Activated CD8-positive, alpha-beta memory T cell treated with anti-CD3 and anti-CD28 coated beads for 4 hours (primary cell): Measurements from ENCODE around the gene IDH3G.
"Not testable (repeated sequence)": the region's sequence is repeated elsewhere in the genome, so short reads cannot be mapped to it uniquely, and the experiment has no call there.

ENCODE experiments used
- DNase-seq, 2 donors: peaks; one replicate each; pipeline ENCODE4 v3.0.0-alpha.2; 2020; ENCODE audit warnings: low read depth in 2 of 2

IDH3G gene

DNA sequence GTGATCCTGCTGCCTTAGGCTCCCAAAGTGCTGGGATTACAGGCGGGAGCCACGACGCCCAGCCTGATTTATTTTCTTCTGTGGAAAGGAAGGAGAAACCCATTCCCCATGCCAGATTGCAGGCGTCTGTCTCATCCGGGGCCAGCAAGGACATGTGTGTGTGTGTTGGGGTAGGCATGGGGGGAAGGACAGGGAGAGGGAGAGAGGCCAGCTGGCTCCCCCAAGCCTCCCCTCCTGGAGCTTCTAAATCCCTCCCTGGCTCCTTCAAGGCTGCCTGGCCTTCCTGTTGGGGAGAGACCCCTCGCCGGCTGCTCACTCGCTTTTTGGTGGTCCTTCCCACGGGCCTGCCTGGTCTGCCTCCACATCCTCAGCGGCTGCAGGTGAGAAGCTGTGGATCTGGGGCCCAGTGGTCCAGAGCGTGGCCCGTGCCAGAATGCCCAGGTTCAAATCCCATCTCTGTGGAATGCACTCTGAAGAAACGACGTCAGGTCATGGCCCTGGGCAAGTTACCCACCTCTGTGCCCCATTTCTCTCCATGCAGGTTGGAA is 31.5 kb downstream of the IDH3G start:
- DNase-seq, result no peak

GRCh38 chrX:153761863-153762262 is 32.3 kb downstream of the IDH3G start:
- no peak for DNase-seq

- DNase-seq, result no peak
These were observed 39.0 kb downstream of the IDH3G start for GRCh38 chrX:153755136-153755535.

DNA sequence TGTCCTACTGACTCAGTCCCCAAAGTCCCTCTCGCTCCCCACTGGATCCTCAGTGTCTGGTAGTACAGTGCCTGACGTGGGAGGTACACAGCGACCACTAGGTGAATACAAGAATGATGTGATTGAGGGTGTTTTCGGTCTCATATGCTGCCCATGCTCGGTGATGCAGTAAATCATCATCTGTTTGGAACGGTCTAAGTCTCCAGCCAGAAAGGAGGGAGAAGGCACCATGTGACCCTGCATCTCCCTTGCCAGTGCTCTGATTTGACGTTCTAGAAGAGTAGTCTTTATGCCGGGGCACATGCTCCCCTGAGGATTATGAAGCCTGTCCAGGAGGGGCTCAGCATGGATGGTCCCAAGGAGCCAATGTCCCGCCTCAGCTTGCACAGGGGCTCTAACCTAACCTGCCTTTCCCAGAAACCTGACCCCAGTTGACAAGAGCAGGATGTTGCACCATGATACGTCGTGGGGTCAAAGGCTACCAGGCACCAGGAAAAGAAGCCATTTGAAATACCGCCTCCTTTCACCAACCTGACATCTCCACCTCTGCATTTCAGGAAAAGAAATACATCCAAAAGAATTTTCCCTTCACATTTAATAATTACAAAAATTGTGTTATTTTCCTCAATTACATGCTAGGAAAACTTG is 43.9 kb downstream of the IDH3G start:
- no peak for DNase-seq

GRCh38 chrX:153749017-153749416 is 45.2 kb downstream of the IDH3G start:
- not testable (repeated sequence) for DNase-seq

GRCh38 chrX:153746991-153747390 is 47.2 kb downstream of the IDH3G start:
- DNase-seq, result not testable (repeated sequence)

GRCh38 chrX:153746359-153746758 is 47.8 kb downstream of the IDH3G start:
- DNase-seq, result no peak

GRCh38 chrX:153745067-153745433 is 49.1 kb downstream of the IDH3G start:
- not testable (repeated sequence) for DNase-seq

DNA sequence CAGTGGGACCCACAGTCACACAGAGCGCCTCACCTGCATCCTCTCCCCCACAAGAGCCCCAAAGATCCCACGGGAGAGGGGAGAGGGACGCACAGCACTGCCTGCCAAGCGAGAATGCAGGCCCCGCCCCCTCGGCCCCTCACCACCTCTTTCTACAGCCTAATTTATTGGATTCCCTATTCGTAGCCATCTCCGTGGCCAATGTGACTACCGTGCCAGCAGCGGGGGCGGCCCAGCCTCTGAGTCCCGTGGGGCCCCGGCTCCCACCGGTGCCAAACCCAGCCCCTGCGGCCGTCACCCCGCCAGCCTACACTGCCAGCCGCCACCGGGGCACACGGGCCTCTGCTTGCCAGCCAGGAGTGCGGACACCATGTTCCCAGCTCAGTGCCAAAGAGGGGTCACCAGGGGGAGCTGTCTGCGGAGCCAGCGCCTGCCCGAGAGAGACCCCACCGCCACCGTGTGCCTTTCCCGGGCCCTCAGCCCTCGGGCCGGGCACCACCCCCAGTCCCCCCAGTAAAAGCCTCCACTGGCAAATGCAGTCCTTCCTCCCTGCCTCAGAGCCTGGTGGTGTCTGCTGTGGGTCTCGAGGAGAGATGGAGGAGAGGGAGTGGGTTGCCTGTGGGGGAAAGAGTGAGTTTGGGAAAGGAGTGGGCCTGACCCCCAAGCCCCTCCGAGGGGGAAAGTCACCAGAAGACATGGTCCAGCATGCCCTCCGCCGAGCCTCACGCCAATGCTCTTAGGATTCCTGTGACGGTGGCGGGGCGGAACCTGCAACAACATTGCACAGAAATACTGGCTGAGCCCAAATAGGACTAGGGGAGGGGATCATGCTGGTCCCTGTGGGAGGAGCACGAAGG is 49.7 kb downstream of the IDH3G start:
- no peak for DNase-seq

DNA sequence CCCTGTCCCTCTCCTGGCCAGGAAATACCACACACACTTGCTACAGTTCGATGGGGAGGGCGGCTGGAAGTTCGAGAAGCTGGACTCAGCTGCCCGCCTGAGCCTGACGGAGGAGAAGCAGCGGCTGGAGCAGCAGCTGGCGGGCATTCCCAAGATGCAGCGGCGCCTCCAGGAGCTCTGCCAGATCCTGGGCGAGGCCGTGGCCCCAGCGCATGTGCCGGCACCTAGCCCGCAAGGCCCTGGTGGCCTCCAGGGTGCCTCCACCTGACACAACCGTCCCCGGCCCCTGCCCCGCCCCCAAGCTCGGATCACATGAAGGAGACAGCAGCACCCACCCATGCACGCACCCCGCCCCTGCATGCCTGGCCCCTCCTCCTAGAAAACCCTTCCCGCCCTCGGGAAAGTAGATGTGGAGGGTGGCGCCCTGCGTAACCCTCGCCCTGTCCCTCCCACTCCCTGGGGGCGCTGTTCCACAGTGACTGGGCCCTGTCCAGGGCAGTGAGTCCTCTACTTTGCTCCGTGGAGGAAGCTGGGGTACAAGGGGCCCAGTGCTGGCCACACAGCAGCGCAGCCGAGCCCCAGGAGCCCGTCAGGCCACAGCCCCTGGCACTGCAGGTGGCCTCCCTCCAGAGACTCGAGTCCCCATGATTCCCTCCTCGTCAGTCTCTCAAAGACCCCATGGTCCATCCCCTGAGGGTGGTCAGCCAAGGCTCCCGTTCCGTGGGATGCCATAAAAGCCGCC is 50.5 kb downstream of the IDH3G start:
- not testable (repeated sequence) for DNase-seq

DNA sequence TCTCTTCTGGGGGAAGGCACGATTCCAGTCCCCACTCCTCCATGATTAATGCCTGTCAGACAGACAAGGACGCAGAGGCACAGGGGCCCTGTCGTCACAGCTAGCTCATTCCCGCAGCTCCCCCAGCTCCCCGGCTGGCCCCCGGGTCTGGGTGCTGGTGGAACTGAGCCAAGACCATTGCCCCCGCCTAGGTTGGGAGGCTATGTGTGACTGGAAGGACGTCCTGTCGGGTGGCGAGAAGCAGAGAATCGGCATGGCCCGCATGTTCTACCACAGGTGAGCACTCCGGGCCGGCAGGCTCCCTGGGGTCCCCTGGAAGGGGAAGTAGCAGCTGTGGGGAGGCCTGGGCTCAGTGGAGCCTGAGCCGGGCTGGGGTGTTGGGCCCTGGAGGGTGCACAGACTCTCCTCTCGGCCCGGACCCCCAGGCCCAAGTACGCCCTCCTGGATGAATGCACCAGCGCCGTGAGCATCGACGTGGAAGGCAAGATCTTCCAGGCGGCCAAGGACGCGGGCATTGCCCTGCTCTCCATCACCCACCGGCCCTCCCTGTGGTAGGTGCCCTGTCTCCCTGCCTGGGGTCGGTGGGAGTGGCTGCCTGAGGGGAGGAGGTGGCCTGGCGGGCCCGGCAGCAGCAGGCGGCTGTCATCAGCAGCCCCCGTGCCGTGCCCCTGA is 51.2 kb downstream of the IDH3G start:
- DNase-seq, result not testable (repeated sequence)

DNA sequence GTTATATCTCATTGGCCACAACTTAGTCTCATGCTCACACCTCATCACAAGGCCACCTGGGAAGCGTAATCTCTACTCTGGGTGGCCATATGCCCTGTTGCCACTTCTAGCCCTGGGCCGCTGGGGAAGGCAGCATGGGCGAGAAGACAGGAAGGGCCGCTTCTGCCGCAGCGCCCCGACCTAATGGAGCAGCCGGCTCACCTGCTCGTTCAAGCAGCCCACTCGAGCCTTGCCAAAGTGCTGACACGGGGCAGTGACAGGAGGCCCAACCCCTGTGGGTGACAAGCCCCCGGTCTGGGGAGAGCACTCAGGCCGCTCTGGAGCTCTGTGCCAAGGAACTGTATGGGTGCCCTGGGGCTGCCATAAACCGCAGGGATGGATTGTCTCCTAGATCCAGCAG is 52.1 kb downstream of the IDH3G start:
- not testable (repeated sequence) for DNase-seq

- no peak for DNase-seq
These were observed 52.7 kb downstream of the IDH3G start for GRCh38 chrX:153741446-153741845.

DNA sequence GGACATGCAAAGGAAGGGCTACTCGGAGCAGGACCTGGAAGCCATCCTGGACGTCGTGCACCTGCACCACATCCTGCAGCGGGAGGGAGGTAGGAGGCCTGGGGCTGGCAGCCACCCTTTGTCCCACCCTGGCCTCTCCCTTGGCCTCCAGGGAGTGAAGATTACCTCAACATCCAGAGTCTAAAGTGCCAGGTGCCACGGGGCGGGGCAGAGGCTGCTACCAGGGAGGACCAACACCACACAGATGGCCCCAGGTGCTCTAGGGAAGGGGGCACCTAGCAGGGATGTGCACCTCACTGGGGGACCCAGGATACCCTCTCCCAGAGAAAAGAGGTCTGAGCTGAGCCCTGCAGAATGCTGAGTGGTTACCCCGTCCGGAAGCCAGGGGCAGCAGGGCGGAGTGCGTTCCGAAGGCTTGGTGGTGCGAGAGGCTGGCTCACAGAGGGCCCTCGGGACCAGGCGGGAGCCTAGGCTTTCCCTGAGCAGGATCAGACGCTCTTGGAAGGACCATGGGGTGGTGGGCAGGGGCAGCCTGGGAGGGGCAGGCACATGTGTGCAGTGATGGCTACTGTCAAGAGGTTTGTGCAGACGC is 53.4 kb downstream of the IDH3G start:
- no peak for DNase-seq

DNA sequence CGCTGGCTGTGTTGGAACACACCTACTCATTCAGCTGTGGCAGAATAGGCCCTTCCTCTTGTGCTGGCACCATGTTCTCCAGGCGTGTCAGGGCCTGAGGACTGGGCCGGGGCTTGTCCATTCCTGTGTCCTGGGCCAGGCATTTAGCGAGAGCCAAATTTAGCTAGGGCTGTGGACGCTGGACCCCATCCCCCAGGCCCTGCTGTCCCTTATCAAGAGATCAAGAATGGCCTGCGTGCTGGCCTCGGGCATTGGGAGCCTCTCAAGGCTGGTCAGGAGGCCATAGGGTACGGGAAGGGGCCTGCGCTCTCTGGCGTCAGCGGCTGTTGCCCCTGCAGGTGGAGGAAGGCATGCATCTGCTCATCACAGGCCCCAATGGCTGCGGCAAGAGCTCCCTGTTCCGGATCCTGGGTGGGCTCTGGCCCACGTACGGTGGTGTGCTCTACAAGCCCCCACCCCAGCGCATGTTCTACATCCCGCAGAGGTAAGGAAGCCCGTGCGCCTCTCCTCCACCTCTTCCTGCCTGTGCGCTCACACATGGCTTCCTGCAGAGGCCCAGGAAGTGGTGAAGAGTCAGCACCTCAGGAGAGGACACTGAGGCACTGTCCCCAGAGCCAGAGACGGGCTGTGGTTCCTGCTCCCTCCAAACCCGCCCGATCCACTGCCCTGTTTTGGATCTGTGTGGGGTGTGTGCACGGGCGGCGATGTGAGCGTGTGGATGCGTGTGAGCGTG is 54.3 kb downstream of the IDH3G start:
- no peak for DNase-seq

DNA sequence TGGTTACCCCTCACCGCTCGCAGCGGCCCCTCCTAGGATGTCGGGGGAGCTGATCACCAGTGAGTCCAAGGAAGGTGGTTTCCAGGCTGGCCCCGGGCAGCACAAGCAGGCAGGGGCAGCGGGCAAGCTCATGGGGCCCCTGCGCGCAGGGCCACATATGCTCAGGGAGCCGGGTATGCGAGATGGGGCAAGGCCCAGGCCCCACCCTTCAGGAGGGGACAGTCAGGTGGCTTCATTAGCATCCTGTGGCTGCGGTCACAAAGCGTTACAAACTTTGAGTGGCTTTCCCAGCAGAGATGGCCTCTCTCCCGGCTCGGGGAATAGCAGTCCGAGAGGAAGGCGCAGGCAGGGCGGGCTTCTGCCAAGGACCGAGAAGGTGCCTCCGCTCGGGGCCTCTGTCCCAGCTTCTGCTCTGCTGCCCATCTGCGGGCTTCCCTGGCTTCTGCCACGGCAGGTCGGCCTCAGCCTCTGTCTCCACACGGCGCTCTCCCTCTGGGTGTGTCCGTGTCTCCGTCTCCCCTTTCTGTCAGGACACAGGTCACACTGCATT is 56.0 kb downstream of the IDH3G start:
- no peak for DNase-seq

DNA sequence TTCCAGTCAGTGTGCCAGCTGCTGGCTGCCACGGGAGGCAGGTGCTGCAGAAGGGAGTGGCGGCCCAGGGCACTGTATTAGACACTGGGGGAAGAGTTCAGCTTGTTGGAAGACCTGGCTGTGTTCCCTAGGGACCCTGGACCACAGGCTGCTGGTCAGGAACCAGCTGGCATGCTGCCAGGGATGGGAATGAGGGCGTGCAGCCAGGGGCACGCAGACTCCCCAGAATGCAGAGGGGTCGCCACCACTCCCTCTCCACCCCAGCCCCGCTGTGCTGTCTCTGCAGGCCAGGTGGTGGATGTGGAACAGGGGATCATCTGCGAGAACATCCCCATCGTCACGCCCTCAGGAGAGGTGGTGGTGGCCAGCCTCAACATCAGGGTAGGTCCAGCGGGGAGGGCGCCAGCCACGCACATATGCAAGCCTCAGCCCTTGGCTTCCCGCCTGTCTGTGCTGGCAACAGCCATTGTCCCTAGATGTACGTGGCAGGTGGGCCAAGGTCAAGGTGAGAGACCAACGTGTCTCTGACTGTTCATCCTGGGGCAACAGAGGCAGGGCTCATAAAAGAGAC is 57.2 kb downstream of the IDH3G start:
- no peak for DNase-seq

- no peak for DNase-seq
These were observed 57.9 kb downstream of the IDH3G start for GRCh38 chrX:153736071-153736820.
